Mesenchymal stem cell (in vitro differentiated cells and primary cell): ENCODE measurements around the gene CES5A.
"Not testable (repeated sequence)": the region's sequence is repeated elsewhere in the genome, so short reads cannot be mapped to it uniquely, and the experiment has no call there.

ENCODE experiments used
- DNase-seq: peaks from one replicate; pipeline ENCODE4 v3.0.0-alpha.2; 2013
- H2AFZ ChIP-seq: one replicate; pipeline ENCODE4 v1.6.1; 2013; ENCODE audit warnings: low read depth, mild to moderate bottlenecking, control low read depth, inconsistent platforms, low read length, moderate library complexity
- H2AK5ac ChIP-seq: 2 replicates; pipeline ENCODE4 v1.6.1; 2013; ENCODE audit warnings: low read length, moderate library complexity, mild to moderate bottlenecking, inconsistent platforms; ENCODE audit not compliant: severe bottlenecking
- H2BK120ac ChIP-seq: one replicate; pipeline ENCODE4 v1.6.1; 2013; ENCODE audit warnings: low read depth, mild to moderate bottlenecking, inconsistent platforms, low read length, moderate library complexity
- H2BK12ac ChIP-seq, 2 experiments: one replicate each; pipeline ENCODE4 v1.6.1; 2013; ENCODE audit warnings: inconsistent platforms in 2 of 2, low read length in 2 of 2, mild to moderate bottlenecking in 2 of 2, moderate library complexity in 2 of 2, control low read depth in 1 of 2
- H2BK15ac ChIP-seq: one replicate; pipeline ENCODE4 v1.6.1; 2013; ENCODE audit warnings: mild to moderate bottlenecking, low read depth, inconsistent platforms; ENCODE audit not compliant: poor library complexity, severe bottlenecking
- H2BK5ac ChIP-seq: 2 replicates; pipeline ENCODE4 v1.6.1; 2013; ENCODE audit warnings: low read depth, mild to moderate bottlenecking, low read length, control low read depth, inconsistent platforms; ENCODE audit not compliant: poor library complexity, severe bottlenecking
- H3K14ac ChIP-seq, 2 experiments: one replicate each; pipeline ENCODE4 v1.6.1; 2013; ENCODE audit warnings: inconsistent platforms in 2 of 2, low read length in 2 of 2, control low read depth in 1 of 2, mild to moderate bottlenecking in 1 of 2, moderate library complexity in 1 of 2
- H3K18ac ChIP-seq, 2 experiments: one replicate each; pipeline ENCODE4 v1.6.1; 2013; ENCODE audit warnings: inconsistent platforms in 2 of 2, low read length in 2 of 2, control low read depth in 1 of 2, low read depth in 1 of 2, mild to moderate bottlenecking in 1 of 2
- H3K23ac ChIP-seq, 2 experiments: one replicate each; pipeline ENCODE4 v1.6.1; 2013; ENCODE audit warnings: inconsistent platforms in 2 of 2, low read length in 2 of 2, mild to moderate bottlenecking in 2 of 2, moderate library complexity in 2 of 2, control low read depth in 1 of 2
- H3K27ac ChIP-seq: 2 replicates; pipeline ENCODE4 v1.5.1; 2013; ENCODE audit warnings: mild to moderate bottlenecking, moderate library complexity, low read length, control low read depth, inconsistent platforms; ENCODE audit not compliant: poor library complexity, severe bottlenecking
- H3K27me3 ChIP-seq, 2 experiments: 2 replicates each; pipeline versions ENCODE4 v1.6.1 to v1.7.0; 2013; ENCODE audit warnings: low read length in 2 of 2, mild to moderate bottlenecking in 2 of 2, moderate library complexity in 2 of 2, control low read depth in 1 of 2, inconsistent platforms in 1 of 2; ENCODE audit not compliant: control insufficient read depth in 1 of 2, insufficient read depth in 1 of 2
- H3K36me3 ChIP-seq, 2 experiments: 2 replicates each; pipeline versions ENCODE4 v1.6.1 to v1.7.0; 2013; ENCODE audit warnings: low read length in 2 of 2, control low read depth in 1 of 2, inconsistent platforms in 1 of 2, low read depth in 1 of 2, mild to moderate bottlenecking in 1 of 2; ENCODE audit not compliant: insufficient read depth in 2 of 2, control insufficient read depth in 1 of 2
- H3K4ac ChIP-seq, 2 experiments: one replicate each; pipeline ENCODE4 v1.6.1; 2013; ENCODE audit warnings: inconsistent platforms in 2 of 2, low read length in 2 of 2, mild to moderate bottlenecking in 2 of 2, moderate library complexity in 2 of 2, control low read depth in 1 of 2, low read depth in 1 of 2
- H3K4me1 ChIP-seq: 2 replicates; pipeline ENCODE4 v1.6.1; 2013; ENCODE audit warnings: low read depth, low read length, control low read depth; ENCODE audit not compliant: control insufficient read depth, insufficient read depth
- H3K4me2 ChIP-seq: 2 replicates; pipeline ENCODE4 v1.6.1; 2013; ENCODE audit warnings: low read length, mild to moderate bottlenecking, inconsistent platforms; ENCODE audit not compliant: poor library complexity, severe bottlenecking
- H3K4me3 ChIP-seq, 2 experiments: 2 replicates each; pipeline versions ENCODE4 v1.5.1 to v1.7.0; 2013; ENCODE audit warnings: low read length in 2 of 2, mild to moderate bottlenecking in 2 of 2, control low read depth in 1 of 2, low read depth in 1 of 2; ENCODE audit not compliant: insufficient read depth in 1 of 2
- H3K79me1 ChIP-seq: replicated peaks from 2 replicates; pipeline ENCODE4 v1.6.1; 2013; ENCODE audit warnings: mild to moderate bottlenecking, control low read depth, low read length, inconsistent platforms; ENCODE audit not compliant: poor library complexity, severe bottlenecking
- H3K9ac ChIP-seq: 2 replicates; pipeline ENCODE4 v1.7.0; 2013; ENCODE audit warnings: mild to moderate bottlenecking, low read length, moderate library complexity
- H3K9me3 ChIP-seq: 2 replicates; pipeline ENCODE4 v1.7.0; 2013; ENCODE audit warnings: mild to moderate bottlenecking, low read length; ENCODE audit not compliant: control insufficient read depth
- H4K8ac ChIP-seq: one replicate; pipeline ENCODE4 v1.6.1; 2013; ENCODE audit warnings: inconsistent platforms, mild to moderate bottlenecking, low read length, moderate library complexity
- H4K91ac ChIP-seq: one replicate; pipeline ENCODE4 v1.6.1; 2013; ENCODE audit warnings: mild to moderate bottlenecking, low read length, inconsistent platforms
- WGBS: methylation state at CpG from one replicate; pipeline ENCODE4 v1.1.7; 2013; ENCODE audit warnings: mixed read lengths; 5-methylcytosine and 5-hydroxymethylcytosine counted together

Gene CES5A

GRCh38 chr16:55836158-55836611 is 39.0 kb downstream of the CES5A start:
- no peak overlapping the region for H2BK15ac ChIP-seq
- no peak overlapping the region for H2BK5ac ChIP-seq
- no peaks in the 10 kb centered on the region for H3K79me1 ChIP-seq
- WGBS: 75% methylated on average over 1 of the region's 4 CpGs
- no peaks in the 10 kb centered on the region for H3K9me3 ChIP-seq
- no peak for DNase-seq
- H2BK12ac ChIP-seq: no peak overlapping the region
- no peak overlapping the region for H2BK120ac ChIP-seq
- no peaks in the 10 kb centered on the region for H3K36me3 ChIP-seq
- no peak overlapping the region for H3K18ac ChIP-seq
- no peak overlapping the region for H3K14ac ChIP-seq
- H2AFZ ChIP-seq: no peak overlapping the region
- H3K27me3 ChIP-seq: no peaks in the 10 kb centered on the region
- H3K4me3 ChIP-seq: no peak overlapping the region
- H4K8ac ChIP-seq: no peak overlapping the region
- H3K4ac ChIP-seq: no peak overlapping the region
- no peak overlapping the region for H4K91ac ChIP-seq
- H3K23ac ChIP-seq: no peak overlapping the region
- H3K27ac ChIP-seq: no peak overlapping the region
- no peak overlapping the region for H3K9ac ChIP-seq
- H2AK5ac ChIP-seq: no peak overlapping the region
- H3K4me1 ChIP-seq: peaks cover 3% of the 10 kb centered on the region
- no peak overlapping the region for H3K4me2 ChIP-seq

- Histone ChIP-seq H2BK15ac (no peak overlapping the region), H2BK5ac (no peak overlapping the region), H4K91ac (no peak overlapping the region), H3K36me3 (no peaks in the 10 kb centered on the region), H3K27me3 (no peaks in the 10 kb centered on the region), H3K4me1 (peaks cover 3% of the 10 kb centered on the region), H3K18ac (no peak overlapping the region), H3K27ac (no peak overlapping the region), H3K4ac (no peak overlapping the region), H3K23ac (no peak overlapping the region), H3K9ac (no peak overlapping the region), H3K79me1 (no peaks in the 10 kb centered on the region), H3K4me2 (no peak overlapping the region), H4K8ac (no peak overlapping the region), H2BK12ac (no peak overlapping the region), H2BK120ac (no peak overlapping the region), H2AK5ac (no peak overlapping the region), H3K4me3 (no peak overlapping the region), H3K9me3 (no peaks in the 10 kb centered on the region), H3K14ac (no peak overlapping the region), H2AFZ (no peak overlapping the region)
- no peak for DNase-seq
- 29% methylated on average over 1 of the region's 1 CpG for WGBS
These were observed 39.6 kb downstream of the CES5A start for GRCh38 chr16:55835581-55835980.

- not testable (repeated sequence) for H3K4me1 ChIP-seq, H2BK15ac ChIP-seq, H3K14ac ChIP-seq, H3K18ac ChIP-seq, H2BK5ac ChIP-seq, H3K23ac ChIP-seq, H4K91ac ChIP-seq, H2AFZ ChIP-seq, H3K79me1 ChIP-seq, H3K9ac ChIP-seq, H3K4ac ChIP-seq, DNase-seq, H2BK120ac ChIP-seq, H2AK5ac ChIP-seq, H3K9me3 ChIP-seq, H4K8ac ChIP-seq, H3K4me3 ChIP-seq, H3K36me3 ChIP-seq, H2BK12ac ChIP-seq, H3K4me2 ChIP-seq, H3K27ac ChIP-seq, H3K27me3 ChIP-seq
- WGBS: 89% methylated on average over 3 of the region's 3 CpGs
These were observed 40.0 kb downstream of the CES5A start for GRCh38 chr16:55835173-55835572.

GRCh38 chr16:55834049-55834448 is 41.1 kb downstream of the CES5A start:
- no peak overlapping the region for H3K4me3 ChIP-seq

More at GRCh38 chr16:55834049-55834448, 41.1 kb downstream of the CES5A start:
- no peak overlapping the region for H3K4ac ChIP-seq
- no peak overlapping the region for H3K18ac ChIP-seq
- H3K4me2 ChIP-seq: no peak overlapping the region
- no peak overlapping the region for H3K23ac ChIP-seq
- H3K27ac ChIP-seq: no peak overlapping the region
- no peak overlapping the region for H2BK12ac ChIP-seq
- H2AFZ ChIP-seq: no peak overlapping the region
- no peak overlapping the region for H2BK15ac ChIP-seq
- 96% methylated on average over 7 of the region's 7 CpGs for WGBS
- H3K79me1 ChIP-seq: no peaks in the 10 kb centered on the region
- no peak overlapping the region for H4K91ac ChIP-seq
- H3K4me1 ChIP-seq: peaks cover 3% of the 10 kb centered on the region
- no peak overlapping the region for H2BK5ac ChIP-seq
- no peaks in the 10 kb centered on the region for H3K9me3 ChIP-seq
- H3K27me3 ChIP-seq: no peaks in the 10 kb centered on the region
- H3K36me3 ChIP-seq: no peaks in the 10 kb centered on the region
- no peak overlapping the region for H3K9ac ChIP-seq
- H3K14ac ChIP-seq: no peak overlapping the region
- H4K8ac ChIP-seq: no peak overlapping the region
- no peak for DNase-seq
- no peak overlapping the region for H2BK120ac ChIP-seq
- H2AK5ac ChIP-seq: no peak overlapping the region
